Lower lobe of right lung (tissue), 2 donors: ENCODE data around the gene CTNNA3. TPM values are rescaled to one million over a fixed set of nuclear protein-coding genes. Genes with fewer than 3 reads are reported as not detected.

Experiments
- ATAC-seq, 2 donors: fragments of 200-7000 bp; cut with Tn5 transposase; one replicate each; pipeline ENCODE4 v1.9.1; 2020 to 2022; ENCODE audit warnings: mild to moderate bottlenecking in 2 of 2, moderate library complexity in 2 of 2
- DNase-seq: peaks from one replicate; pipeline ENCODE4 v3.0.0-alpha.2; 2020
- H3K27ac ChIP-seq: fragments of 200-600 bp; one replicate; pipeline ENCODE4 v1.8.0; 2022
- H3K27me3 ChIP-seq: fragments of 200-600 bp; one replicate; pipeline ENCODE4 v1.8.0; 2022; ENCODE audit warnings: low read depth
- H3K36me3 ChIP-seq: fragments of 200-600 bp; one replicate; pipeline ENCODE4 v1.8.0; 2022; ENCODE audit warnings: mild to moderate bottlenecking
- H3K4me1 ChIP-seq: fragments of 200-600 bp; one replicate; pipeline ENCODE4 v1.8.0; 2022
- H3K4me3 ChIP-seq: fragments of 200-600 bp; one replicate; pipeline ENCODE4 v1.8.0; 2022; ENCODE audit warnings: mild to moderate bottlenecking
- H3K9me3 ChIP-seq: fragments of 200-600 bp; one replicate; pipeline ENCODE4 v1.8.0; 2022
- intact Hi-C: fragments of 100-400 bp; cut with DNase I; formaldehyde crosslinking; loops from one replicate; pipeline ENCODE4 v1.11.0; 2022
- total RNA-seq: library from RNA; stranded (reverse); fragmentation: NEBNext Ultra II Directional; extraction: Animal tissue kit (Norgen Biotek cat#: 25700); gene quantifications from one replicate; pipeline ENCODE4 v1.2.1, GENCODE V29; 2021
- TF ChIP-seq, protein P1 (sequence below): fragments of 200-600 bp; IDR thresholded peaks from one replicate; pipeline ENCODE4 v1.8.0; 2022; ENCODE audit warnings: antibody characterized with exemption, mild to moderate bottlenecking
- donor health status: DM: no; HTN: yes; CAD: no; lungs with severe emphysema.

The CTNNA3 gene
- total RNA-seq, 1 donor from 2014 or later, result not detected

GRCh38 chr10:67650558-67650957 is 45.4 kb downstream of the CTNNA3 start:
- Histone ChIP-seq H3K9me3 (no peaks in the 10 kb centered on the region), H3K36me3 (no peaks in the 10 kb centered on the region), H3K4me1 (no peaks in the 10 kb centered on the region), H3K4me3 (no peak overlapping the region), H3K27ac (no peak overlapping the region), H3K27me3 (no peaks in the 10 kb centered on the region)
- ATAC-seq, result no peak
- TF ChIP-seq, protein P1, sequence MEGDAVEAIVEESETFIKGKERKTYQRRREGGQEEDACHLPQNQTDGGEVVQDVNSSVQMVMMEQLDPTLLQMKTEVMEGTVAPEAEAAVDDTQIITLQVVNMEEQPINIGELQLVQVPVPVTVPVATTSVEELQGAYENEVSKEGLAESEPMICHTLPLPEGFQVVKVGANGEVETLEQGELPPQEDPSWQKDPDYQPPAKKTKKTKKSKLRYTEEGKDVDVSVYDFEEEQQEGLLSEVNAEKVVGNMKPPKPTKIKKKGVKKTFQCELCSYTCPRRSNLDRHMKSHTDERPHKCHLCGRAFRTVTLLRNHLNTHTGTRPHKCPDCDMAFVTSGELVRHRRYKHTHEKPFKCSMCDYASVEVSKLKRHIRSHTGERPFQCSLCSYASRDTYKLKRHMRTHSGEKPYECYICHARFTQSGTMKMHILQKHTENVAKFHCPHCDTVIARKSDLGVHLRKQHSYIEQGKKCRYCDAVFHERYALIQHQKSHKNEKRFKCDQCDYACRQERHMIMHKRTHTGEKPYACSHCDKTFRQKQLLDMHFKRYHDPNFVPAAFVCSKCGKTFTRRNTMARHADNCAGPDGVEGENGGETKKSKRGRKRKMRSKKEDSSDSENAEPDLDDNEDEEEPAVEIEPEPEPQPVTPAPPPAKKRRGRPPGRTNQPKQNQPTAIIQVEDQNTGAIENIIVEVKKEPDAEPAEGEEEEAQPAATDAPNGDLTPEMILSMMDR, result no peak
- intact Hi-C loops, result no loop called here
- no peak for DNase-seq

DNA sequence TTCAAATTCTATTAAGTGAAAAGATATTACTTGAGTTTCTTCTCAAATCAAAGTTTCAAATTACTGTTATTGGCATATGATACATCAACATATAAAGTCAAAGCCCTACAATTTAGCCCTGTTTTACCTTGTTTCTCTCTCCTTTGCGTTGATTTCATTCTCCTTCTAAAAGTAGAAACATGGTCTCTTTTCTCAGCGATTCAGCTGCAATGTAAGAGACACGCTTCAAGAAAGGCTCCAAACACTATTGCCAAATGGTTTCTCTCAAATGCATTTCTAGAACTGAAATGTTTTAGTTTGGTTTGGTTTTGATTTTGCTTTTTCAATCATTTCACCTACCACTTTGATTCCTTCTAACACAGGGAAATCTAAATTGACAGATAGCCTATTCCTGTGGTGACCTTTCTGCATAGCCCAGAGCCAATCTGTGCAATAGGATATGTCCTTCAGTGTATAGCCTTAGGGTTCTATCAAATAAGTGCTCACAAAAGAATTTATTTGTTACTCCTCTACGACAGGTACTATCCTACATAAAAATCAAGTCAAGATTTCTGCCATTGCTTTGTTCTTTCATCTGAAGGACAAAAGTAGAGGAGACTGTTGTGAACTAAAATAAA is 47.3 kb downstream of the CTNNA3 start:
- no peaks in the 10 kb centered on the region for H3K9me3 ChIP-seq
- H3K36me3 ChIP-seq, result no peaks in the 10 kb centered on the region
- no peak for ATAC-seq
- no peaks in the 10 kb centered on the region for H3K27me3 ChIP-seq
- H3K4me3 ChIP-seq, result no peak overlapping the region
- TF ChIP-seq, protein P1, result no peak
- no peaks in the 10 kb centered on the region for H3K4me1 ChIP-seq
- intact Hi-C loops, result no loop called here
- DNase-seq, result no peak
- H3K27ac ChIP-seq, result no peak overlapping the region

DNA sequence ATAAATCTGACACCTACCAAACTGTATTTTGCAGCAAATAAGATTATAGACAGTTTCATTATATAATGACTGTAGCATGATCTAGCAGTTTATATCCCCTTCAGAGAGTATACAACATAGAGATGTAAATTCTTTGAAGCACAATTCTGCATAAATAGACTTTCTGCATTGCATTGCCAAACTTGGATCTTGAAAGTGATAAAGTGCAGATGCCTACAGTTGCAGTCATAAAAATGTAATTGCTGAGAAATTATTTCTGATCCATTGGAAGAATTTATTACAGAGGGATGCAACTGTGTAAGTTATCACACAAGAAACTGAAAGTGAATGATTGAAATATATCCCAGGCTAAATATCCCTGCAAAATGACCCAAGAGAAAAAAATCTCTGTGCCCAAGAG is 65.1 kb downstream of the CTNNA3 start:
- no peak overlapping the region for H3K27ac ChIP-seq
- ATAC-seq (no peak), DNase-seq (no peak)
- no peaks in the 10 kb centered on the region for H3K4me1 ChIP-seq
- H3K9me3 ChIP-seq, result peaks cover 2% of the 10 kb centered on the region
- no peaks in the 10 kb centered on the region for H3K27me3 ChIP-seq
- intact Hi-C loops, result no loop called here
- TF ChIP-seq, protein P1, result no peak
- H3K4me3 ChIP-seq, result no peak overlapping the region
- H3K36me3 ChIP-seq, result no peaks in the 10 kb centered on the region

DNA sequence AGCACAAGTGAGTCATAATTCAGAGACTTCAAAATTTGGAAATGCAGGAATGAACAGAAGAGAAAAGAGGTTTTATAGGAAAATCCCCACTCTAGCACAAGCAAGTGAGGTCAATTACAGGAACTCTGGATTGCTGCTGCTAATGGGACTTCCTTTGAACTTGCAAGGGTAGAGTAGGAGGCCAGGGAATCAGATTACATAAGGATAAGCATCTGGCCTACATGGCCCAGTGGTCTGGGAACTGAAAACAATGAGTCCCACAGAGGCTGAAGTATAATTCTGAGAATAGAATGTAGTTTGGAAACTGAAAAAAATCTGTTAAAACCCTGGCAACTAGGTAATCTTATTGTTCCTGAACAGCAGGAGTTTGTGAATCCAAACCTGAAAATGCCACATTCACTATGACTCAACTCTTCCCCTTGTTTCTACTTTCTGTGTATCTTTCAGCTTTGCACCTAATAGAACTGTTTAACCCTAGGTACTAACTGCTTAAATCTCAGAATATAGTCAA is 66.5 kb downstream of the CTNNA3 start:
- H3K4me1 ChIP-seq, result no peaks in the 10 kb centered on the region
- intact Hi-C loops, result no loop called here
- no peaks in the 10 kb centered on the region for H3K36me3 ChIP-seq
- no peak for DNase-seq
- no peak overlapping the region for H3K27ac ChIP-seq
- no peaks in the 10 kb centered on the region for H3K9me3 ChIP-seq
- no peak overlapping the region for H3K4me3 ChIP-seq
- no peaks in the 10 kb centered on the region for H3K27me3 ChIP-seq
- TF ChIP-seq, protein P1, result no peak
- ATAC-seq, result no peak

GRCh38 chr10:67622984-67623383 is 73.0 kb downstream of the CTNNA3 start:
- Histone ChIP-seq H3K27ac (no peak overlapping the region), H3K27me3 (no peaks in the 10 kb centered on the region), H3K4me1 (no peaks in the 10 kb centered on the region), H3K36me3 (no peaks in the 10 kb centered on the region), H3K9me3 (no peaks in the 10 kb centered on the region), H3K4me3 (no peak overlapping the region)
- no peak for DNase-seq
- intact Hi-C loops, result no loop called here
- TF ChIP-seq, protein P1, result no peak
- no peak for ATAC-seq
